K562 (cell line): Measurements from ENCODE around the gene NTSR2. TPM values are rescaled to one million over a fixed set of nuclear protein-coding genes. Genes with fewer than 3 reads are reported as not detected.

Experiments
- ATF1 ChIP-seq, 2 experiments: fragments of 450-650 bp in 1 of 2; IDR thresholded peaks; 2 replicates each; pipeline ENCODE4 v1.6.1; 2016; ENCODE audit warnings: missing compliant biosample characterization in 1 of 2, missing genetic modification characterization in 1 of 2
- DEAF1 ChIP-seq: fragments of 450-650 bp; formaldehyde crosslinking; IDR thresholded peaks from 2 replicates; pipeline ENCODE4 v1.4.0; 2020; ENCODE audit warnings: mild to moderate bottlenecking, moderate library complexity
- LEF1 ChIP-seq: fragments of 450-650 bp; IDR thresholded peaks from 2 replicates; pipeline ENCODE4 v1.6.1; 2016; ENCODE audit warnings: mild to moderate bottlenecking
- MCM3 ChIP-seq: fragments of 450-650 bp; IDR thresholded peaks from 2 replicates; pipeline ENCODE4 v1.6.1; 2016
- TRIM28 ChIP-seq: fragments of 450-650 bp; IDR thresholded peaks from 2 replicates; pipeline ENCODE4 v1.6.1; 2017
- ZNF830 ChIP-seq: fragments of 250-450 bp; sonication (Bioruptor Pico); IDR thresholded peaks from 2 replicates; pipeline ENCODE4 v1.5.0; 2021; ENCODE audit warnings: mild to moderate bottlenecking
- polyA plus RNA-seq, 8 experiments: library from polyadenylated mRNA; depleted of rRNA in 4 of 8; stranded (reverse) in 5 of 8; unstranded in 3 of 8; fragments of >200 nt; fragmentation: Nextera tagmentation in 2 of 8; fragmentation: Illumina TruSeq in 1 of 8; extraction: Ambion mirVana in 2 of 8; extraction: Trizol in 1 of 8; gene quantifications; 2 replicates each; pipeline versions ENCODE4 v1.2.1 to v1.2.3, GENCODE V29; 2011 to 2014; ENCODE audit warnings: inconsistent platforms in 1 of 8, missing spikeins in 1 of 8
- total RNA-seq, 7 experiments: library from RNA; depleted of rRNA in 6 of 7; stranded (reverse); fragments of >200 nt in 6 of 7; fragmentation: Illumina TruSeq in 2 of 7; extraction: Trizol in 2 of 7; gene quantifications; 2 replicates each; pipeline versions ENCODE4 v1.2.1 to v1.2.3, GENCODE V29; 2011 to 2021; ENCODE audit warnings: low replicate concordance in 1 of 7
- TF ChIP-seq, protein P1 (sequence below), 3 experiments: fragments of 200-800 bp in 1 of 3; fragments of 250-450 bp in 1 of 3; fragments of 450-650 bp in 1 of 3; sonication (Bioruptor Pico) in 1 of 3; sonication (Bioruptor generic) in 1 of 3; formaldehyde crosslinking in 1 of 3; IDR thresholded peaks; 2 replicates each; pipeline versions ENCODE4 v1.6.1 to v1.8.0; 2016 to 2022; ENCODE audit warnings: mild to moderate bottlenecking in 2 of 3, missing genetic modification characterization in 2 of 3, missing compliant biosample characterization in 1 of 3, moderate library complexity in 1 of 3

The NTSR2 gene
- total and polyA plus RNA-seq, 9 of the 15 experiments (the other 6 are each of a cell fraction or from before 2014, with no cell fraction given), result not detected

DNA sequence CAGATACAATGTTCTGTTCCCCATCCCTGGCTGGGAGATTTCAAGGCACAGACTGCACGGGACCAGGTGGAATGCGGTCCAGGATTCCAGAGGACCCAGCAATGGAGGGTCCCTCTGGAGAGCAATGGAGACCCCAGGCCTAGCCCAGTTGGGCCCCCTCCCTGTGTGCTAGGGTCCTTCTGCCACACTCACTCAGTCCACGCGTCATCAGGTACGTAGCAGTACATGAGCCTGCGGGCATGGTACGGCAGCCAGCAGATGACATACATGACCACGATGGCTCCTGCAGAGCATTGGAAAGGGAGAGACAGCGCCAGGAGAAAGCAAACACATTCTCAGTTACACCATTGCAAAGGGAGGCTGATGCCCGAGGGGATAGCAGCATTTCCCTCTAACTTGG, 10.1 kb downstream of the NTSR2 start (continued):
- TF ChIP-seq, protein P1, sequence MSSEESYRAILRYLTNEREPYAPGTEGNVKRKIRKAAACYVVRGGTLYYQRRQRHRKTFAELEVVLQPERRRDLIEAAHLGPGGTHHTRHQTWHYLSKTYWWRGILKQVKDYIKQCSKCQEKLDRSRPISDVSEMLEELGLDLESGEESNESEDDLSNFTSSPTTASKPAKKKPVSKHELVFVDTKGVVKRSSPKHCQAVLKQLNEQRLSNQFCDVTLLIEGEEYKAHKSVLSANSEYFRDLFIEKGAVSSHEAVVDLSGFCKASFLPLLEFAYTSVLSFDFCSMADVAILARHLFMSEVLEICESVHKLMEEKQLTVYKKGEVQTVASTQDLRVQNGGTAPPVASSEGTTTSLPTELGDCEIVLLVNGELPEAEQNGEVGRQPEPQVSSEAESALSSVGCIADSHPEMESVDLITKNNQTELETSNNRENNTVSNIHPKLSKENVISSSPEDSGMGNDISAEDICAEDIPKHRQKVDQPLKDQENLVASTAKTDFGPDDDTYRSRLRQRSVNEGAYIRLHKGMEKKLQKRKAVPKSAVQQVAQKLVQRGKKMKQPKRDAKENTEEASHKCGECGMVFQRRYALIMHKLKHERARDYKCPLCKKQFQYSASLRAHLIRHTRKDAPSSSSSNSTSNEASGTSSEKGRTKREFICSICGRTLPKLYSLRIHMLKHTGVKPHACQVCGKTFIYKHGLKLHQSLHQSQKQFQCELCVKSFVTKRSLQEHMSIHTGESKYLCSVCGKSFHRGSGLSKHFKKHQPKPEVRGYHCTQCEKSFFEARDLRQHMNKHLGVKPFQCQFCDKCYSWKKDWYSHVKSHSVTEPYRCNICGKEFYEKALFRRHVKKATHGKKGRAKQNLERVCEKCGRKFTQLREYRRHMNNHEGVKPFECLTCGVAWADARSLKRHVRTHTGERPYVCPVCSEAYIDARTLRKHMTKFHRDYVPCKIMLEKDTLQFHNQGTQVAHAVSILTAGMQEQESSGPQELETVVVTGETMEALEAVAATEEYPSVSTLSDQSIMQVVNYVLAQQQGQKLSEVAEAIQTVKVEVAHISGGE (CRISPR knock-in tag; IDR thresholded peaks at IDR 0.05), result no peak
- no peak for TF ChIP-seq ZNF830 (CRISPR knock-in tag)
- TF ChIP-seq MCM3, result no peak
- TF ChIP-seq LEF1, result no peak
- TF ChIP-seq TRIM28, result peak; percentile 74; the same call in 1 of the 2 replicates
- no peak for TF ChIP-seq DEAF1 (CRISPR knock-in tag)
- no peak for TF ChIP-seq ATF1 (CRISPR knock-in tag; IDR thresholded peaks at IDR 0.05)
- no peak for TF ChIP-seq ATF1 (tag; IDR thresholded peaks at IDR 0.05)
